ENCODE data around the gene TNFRSF17.
"Not testable (repeated sequence)": the region's sequence is repeated elsewhere in the genome, so short reads cannot be mapped to it uniquely, and the experiment has no call there.

DNA sequence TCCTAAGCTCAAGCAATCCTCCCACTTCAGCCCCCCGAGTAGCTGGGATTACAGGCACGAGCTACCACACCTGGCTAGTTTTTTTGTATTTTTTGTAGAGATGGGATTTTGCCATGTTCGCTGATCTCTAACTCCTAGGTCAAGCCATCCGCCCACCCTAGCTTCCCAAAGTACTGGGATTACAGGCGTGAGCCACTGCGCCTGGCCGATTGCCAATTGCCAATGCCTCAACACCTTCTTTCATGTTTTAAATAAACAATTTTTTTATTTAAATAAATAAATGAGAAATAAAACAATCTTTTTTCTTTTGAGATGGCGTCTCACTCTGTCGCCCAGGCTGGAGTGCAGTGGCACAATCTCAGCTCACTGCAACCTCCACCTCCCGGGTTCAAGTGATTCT lies 41.0 kb upstream of the TNFRSF17 start:
- TF ChIP-seq, protein P1, sequence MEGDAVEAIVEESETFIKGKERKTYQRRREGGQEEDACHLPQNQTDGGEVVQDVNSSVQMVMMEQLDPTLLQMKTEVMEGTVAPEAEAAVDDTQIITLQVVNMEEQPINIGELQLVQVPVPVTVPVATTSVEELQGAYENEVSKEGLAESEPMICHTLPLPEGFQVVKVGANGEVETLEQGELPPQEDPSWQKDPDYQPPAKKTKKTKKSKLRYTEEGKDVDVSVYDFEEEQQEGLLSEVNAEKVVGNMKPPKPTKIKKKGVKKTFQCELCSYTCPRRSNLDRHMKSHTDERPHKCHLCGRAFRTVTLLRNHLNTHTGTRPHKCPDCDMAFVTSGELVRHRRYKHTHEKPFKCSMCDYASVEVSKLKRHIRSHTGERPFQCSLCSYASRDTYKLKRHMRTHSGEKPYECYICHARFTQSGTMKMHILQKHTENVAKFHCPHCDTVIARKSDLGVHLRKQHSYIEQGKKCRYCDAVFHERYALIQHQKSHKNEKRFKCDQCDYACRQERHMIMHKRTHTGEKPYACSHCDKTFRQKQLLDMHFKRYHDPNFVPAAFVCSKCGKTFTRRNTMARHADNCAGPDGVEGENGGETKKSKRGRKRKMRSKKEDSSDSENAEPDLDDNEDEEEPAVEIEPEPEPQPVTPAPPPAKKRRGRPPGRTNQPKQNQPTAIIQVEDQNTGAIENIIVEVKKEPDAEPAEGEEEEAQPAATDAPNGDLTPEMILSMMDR (IDR thresholded peaks at IDR 0.05; ENCODE audit: extremely low read depth in 1 of 2, insufficient read depth in 1 of 2, low read depth in 1 of 2, low read length in 2 of 2): not testable (repeated sequence)
- TF ChIP-seq EZH2 (IDR thresholded peaks at IDR 0.05; ENCODE audit: borderline replicate concordance, low read depth, low read length, severe bottlenecking); POLR2A (IDR thresholded peaks at IDR 0.05; ENCODE audit: low read depth, low read length); POLR2AphosphoS5 (IDR thresholded peaks at IDR 0.05; ENCODE audit: insufficient read depth, low read depth, low read length); MYC (IDR thresholded peaks at IDR 0.05; ENCODE audit: low read depth, low read length); FOS (IDR thresholded peaks at IDR 0.05; ENCODE audit: borderline replicate concordance, insufficient read depth, low read length); JUN (IDR thresholded peaks at IDR 0.05; ENCODE audit: borderline replicate concordance, insufficient read depth, insufficient read length, low read depth); GATA2 (IDR thresholded peaks at IDR 0.05; ENCODE audit: insufficient read depth, insufficient read length, low read depth, low read length): not testable (repeated sequence)
- TF ChIP-seq, protein P2, sequence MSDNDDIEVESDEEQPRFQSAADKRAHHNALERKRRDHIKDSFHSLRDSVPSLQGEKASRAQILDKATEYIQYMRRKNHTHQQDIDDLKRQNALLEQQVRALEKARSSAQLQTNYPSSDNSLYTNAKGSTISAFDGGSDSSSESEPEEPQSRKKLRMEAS (IDR thresholded peaks at IDR 0.05; ENCODE audit: insufficient read depth, insufficient read length): not testable (repeated sequence)
